HepG2 (cell line): Measurements from ENCODE around the gene KCNH1. TPM values are rescaled to one million over a fixed set of nuclear protein-coding genes. Genes with fewer than 3 reads are reported as not detected.

Source experiments
- ATAC-seq: fragments of 200-7000 bp; cut with Tn5 transposase; 3 replicates; pipeline ENCODE4 v1.9.1; 2020; ENCODE audit warnings: mild to moderate bottlenecking, moderate library complexity
- BruUV-seq: library from RNA; stranded (reverse); fragments of 400-500 nt; replicated peaks from 2 replicates; lab custom pipeline; 2021; lab: Mats Ljungman, UMichigan
- CTCF ChIA-PET: fragments of 300-600 bp; formaldehyde crosslinking; extraction: SDS; loops from one replicate; lab custom pipeline; 2021; ENCODE audit warnings: low total read pairs, inconsistent platforms, low intra/inter-chr PET ratio; lab: Yijun Ruan, JAX
- POLR2A ChIA-PET: fragments of 350-600 bp; sonication (Branson Sonifier 250); formaldehyde crosslinking; loops from one replicate; lab custom pipeline; 2020; ENCODE audit warnings: antibody characterized with exemption, inconsistent platforms; lab: Yijun Ruan, JAX
- DNase-seq: peaks from one replicate; pipeline ENCODE4 v3.0.0-alpha.2; 2015; ENCODE audit warnings: low spot score
- FAIRE-seq: peaks from 3 replicates; lab custom pipeline; 2011; peaks lifted over from hg19 to GRCh38; lab: Jason Lieb, UNC
- H2AFZ ChIP-seq: one replicate; pipeline ENCODE4 v1.6.1; 2011; ENCODE audit warnings: low read length, inconsistent platforms
- H3K27ac ChIP-seq: fragments of 300-600 bp; 3 replicates; pipeline ENCODE4 v1.8.0; 2011; ENCODE audit warnings: mixed run types, mild to moderate bottlenecking, mixed read lengths, low read length, inconsistent platforms; ENCODE audit not compliant: insufficient read depth; ENCODE audit errors: extremely low read length
- H3K27me3 ChIP-seq, 2 experiments: fragments of 200-600 bp in 1 of 2; 2 replicates in 1 of 2; 3 replicates in 1 of 2; pipeline versions ENCODE4 v1.6.0 to v1.8.0; 2011; ENCODE audit warnings: low read length in 2 of 2, mild to moderate bottlenecking in 2 of 2, moderate library complexity in 2 of 2, inconsistent platforms in 1 of 2; ENCODE audit not compliant: insufficient read depth in 2 of 2, control insufficient read depth in 1 of 2
- H3K36me3 ChIP-seq, 2 experiments: fragments of 200-600 bp in 1 of 2; replicated peaks in 1 of 2; 2 replicates in 1 of 2; 3 replicates in 1 of 2; pipeline versions ENCODE4 v1.5.1 to v1.8.0; 2011; ENCODE audit warnings: low read length in 2 of 2, inconsistent platforms in 1 of 2; ENCODE audit not compliant: insufficient read depth in 2 of 2, control insufficient read depth in 1 of 2
- H3K4me1 ChIP-seq: 2 replicates; pipeline ENCODE4 v1.5.1; 2012; ENCODE audit warnings: low read length, inconsistent platforms; ENCODE audit not compliant: insufficient read depth
- H3K4me2 ChIP-seq: 2 replicates; pipeline ENCODE4 v1.6.0; 2011; ENCODE audit warnings: low read depth, low read length, inconsistent platforms
- H3K4me3 ChIP-seq, 3 experiments: fragments of 200-600 bp in 1 of 3; sonication (generic), shearing (Covaris generic) in 1 of 3; replicated peaks in 1 of 3; 2 replicates each; pipeline ENCODE4 v1.5.1; 2011 to 2016; ENCODE audit warnings: low read length in 3 of 3, inconsistent platforms in 2 of 3, low read depth in 2 of 3, mild to moderate bottlenecking in 2 of 3, control low read depth in 1 of 3, mixed read lengths in 1 of 3; ENCODE audit not compliant: insufficient read depth in 1 of 3
- H3K79me2 ChIP-seq: one replicate; pipeline ENCODE4 v1.6.1; 2011; ENCODE audit warnings: low read length, inconsistent platforms; ENCODE audit not compliant: insufficient read depth
- H3K9ac ChIP-seq: 2 replicates; pipeline ENCODE4 v1.6.0; 2011; ENCODE audit warnings: mild to moderate bottlenecking, low read depth, low read length, inconsistent platforms; ENCODE audit not compliant: insufficient read depth
- H3K9me3 ChIP-seq: 2 replicates; pipeline ENCODE4 v1.5.1; 2012; ENCODE audit warnings: mild to moderate bottlenecking, low read length
- H4K20me1 ChIP-seq: 2 replicates; pipeline ENCODE4 v1.6.0; 2011; ENCODE audit warnings: inconsistent platforms, mild to moderate bottlenecking, low read length, moderate library complexity; ENCODE audit not compliant: insufficient read depth
- GFI1 ChIP-seq: sonication (generic); formaldehyde crosslinking; IDR thresholded peaks from 2 replicates; pipeline ENCODE4 v1.5.0; 2020; ENCODE audit warnings: missing genetic modification reagents, mild to moderate bottlenecking, borderline replicate concordance
- GMEB2 ChIP-seq: IDR thresholded peaks from 2 replicates; pipeline ENCODE4 v1.6.1; 2016; ENCODE audit warnings: missing biosample characterization, missing genetic modification reagents, low read depth
- MAFF ChIP-seq: IDR thresholded peaks from 2 replicates; pipeline ENCODE4 v1.6.1; 2011; ENCODE audit warnings: low read depth, low read length, improper control_type of control experiment
- MAFK ChIP-seq, 2 experiments: IDR thresholded peaks in 1 of 2; conservative IDR thresholded peaks in 1 of 2; 2 replicates each; pipeline ENCODE4 v1.6.1; 2011; ENCODE audit warnings: improper control_type of control experiment in 2 of 2, low read length in 2 of 2
- NR2F6 ChIP-seq, 2 experiments: IDR thresholded peaks; 2 replicates each; pipeline ENCODE4 v1.6.1; 2016; ENCODE audit warnings: antibody characterized with exemption in 1 of 2, mild to moderate bottlenecking in 1 of 2
- REST ChIP-seq, 2 experiments: IDR thresholded peaks; 2 replicates each; pipeline ENCODE4 v1.6.1; 2011 to 2012; ENCODE audit warnings: low read length in 2 of 2, borderline replicate concordance in 1 of 2, low read depth in 1 of 2, mild to moderate bottlenecking in 1 of 2, moderate library complexity in 1 of 2
- ZNF382 ChIP-seq: sonication (generic); formaldehyde crosslinking; IDR thresholded peaks from 2 replicates; pipeline ENCODE4 v1.5.0; 2020; ENCODE audit warnings: missing genetic modification reagents, mild to moderate bottlenecking, borderline replicate concordance
- WGBS: methylation state at CpG from one replicate; pipeline ENCODE4 v1.1.6; 2017; ENCODE audit warnings: low lambda C conversion rate; 5-methylcytosine and 5-hydroxymethylcytosine counted together
- in situ Hi-C: cut with HindIII; loops from 2 replicates; pipeline ENCODE4 v1.10.0; 2017; ENCODE audit warnings: low pct_unique_long_range_greater_than_20kb; ENCODE audit not compliant: extremely low pct_ligation_motif_present
- intact Hi-C: fragments of 100-400 bp; cut with micrococcal nuclease; formaldehyde crosslinking; loops from one replicate; pipeline ENCODE4 v1.10.0; 2022; ENCODE audit not compliant: unreplicated experiment
- polyA plus RNA-seq, 8 experiments: library from polyadenylated mRNA; depleted of rRNA in 3 of 8; stranded (reverse) in 7 of 8; unstranded in 1 of 8; fragments of >200 nt; fragmentation: Illumina TruSeq in 4 of 8; extraction: Trizol in 4 of 8; gene quantifications; 2 replicates each; pipeline versions ENCODE4 v1.2.1 to v1.2.3, GENCODE V29; 2011 to 2016; ENCODE audit warnings: low read depth in 4 of 8, missing spikeins in 1 of 8, mixed read lengths in 1 of 8; ENCODE audit not compliant: insufficient read depth in 1 of 8
- total RNA-seq, 5 experiments: library from RNA; depleted of rRNA; stranded (reverse); fragments of >200 nt; fragmentation: Illumina TruSeq; extraction: Trizol; gene quantifications; 2 replicates each; pipeline ENCODE4 v1.2.3, GENCODE V29; 2016; ENCODE audit warnings: low read depth in 1 of 5

KCNH1 gene
- total and polyA plus RNA-seq, 2 of the 13 experiments (the other 11 are each of a cell fraction or from before 2014, with no cell fraction given), result not detected

- H3K27me3 ChIP-seq, result no peaks in the 10 kb centered on the region
- H3K4me3 ChIP-seq, result no peak overlapping the region
- TF ChIP-seq REST (IDR thresholded peaks at IDR 0.05; ENCODE audit: borderline replicate concordance in 1 of 2, low read depth in 1 of 2, low read length in 2 of 2) (peak in 1 of 2 experiments; percentile 71; a peak in 1 of 4 replicates), ZNF382 (CRISPR knock-in tag) (no peak)
- FAIRE-seq (no peak), ATAC-seq (no peak), DNase-seq (no peak)
- POLR2A ChIA-PET, result no interaction called here
- H3K36me3 ChIP-seq, result no peaks in the 10 kb centered on the region
- CTCF ChIA-PET, result no interaction called here
- no peak overlapping the region for H3K4me2 ChIP-seq
- H3K4me1 ChIP-seq, result no peaks in the 10 kb centered on the region
- no peak overlapping the region for H3K9ac ChIP-seq
- no TSS peak for BruUV-seq
- H3K79me2 ChIP-seq, result no peaks in the 10 kb centered on the region
- no peaks in the 10 kb centered on the region for H3K9me3 ChIP-seq
- no peaks in the 10 kb centered on the region for H4K20me1 ChIP-seq
- H2AFZ ChIP-seq, result no peak overlapping the region
- WGBS, result 0% methylated on average over 1 of the region's 1 CpG
- in situ Hi-C loops (no loop called here), intact Hi-C loops (no loop called here)
- no peak overlapping the region for H3K27ac ChIP-seq
These were observed 20.0 kb upstream of the KCNH1 start for GRCh38 chr1:211153932-211154331.

- Histone ChIP-seq H3K4me3 (no peak overlapping the region), H3K27ac (no peak overlapping the region), H3K9me3 (no peaks in the 10 kb centered on the region), H3K79me2 (no peaks in the 10 kb centered on the region), H3K27me3 (peaks cover 0 to 4% of the 10 kb centered on the region in 2 experiments; a peak in 1 of 5 replicates), H3K4me2 (no peak overlapping the region), H4K20me1 (no peaks in the 10 kb centered on the region), H3K9ac (no peak overlapping the region), H3K4me1 (no peaks in the 10 kb centered on the region), H2AFZ (no peak overlapping the region), H3K36me3 (no peaks in the 10 kb centered on the region)
- intact Hi-C loops (no loop called here), in situ Hi-C loops (no loop called here)
- WGBS, result 42% methylated on average over 5 of the region's 5 CpGs
- DNase-seq (no peak), ATAC-seq (no peak), FAIRE-seq (no peak)
- ChIA-PET POLR2A (no interaction called here), CTCF (no interaction called here)
- BruUV-seq, result no TSS peak
- TF ChIP-seq NR2F6 (IDR thresholded peaks at IDR 0.05), result no peak
- no peak for TF ChIP-seq NR2F6 (CRISPR knock-in tag; IDR thresholded peaks at IDR 0.05)
- TF ChIP-seq GMEB2, result no peak
- TF ChIP-seq MAFF, result peak; percentile 72
- TF ChIP-seq MAFK (conservative IDR thresholded peaks at IDR 0.05 in 1 of 2, IDR thresholded peaks at IDR 0.05 in 1 of 2; ENCODE audit: low read length in 2 of 2), result peak; percentile 72 to 78
- TF ChIP-seq GFI1 (CRISPR knock-in tag), result peak; percentile 47; the same call in 1 of the 2 replicates
These were observed 14.4 kb upstream of the KCNH1 start for GRCh38 chr1:211148366-211148765.
